Neuronal stem cell (in vitro differentiated cells): ENCODE results near the gene FBXL13.
"Not testable (repeated sequence)": the region's sequence is repeated elsewhere in the genome, so short reads cannot be mapped to it uniquely, and the experiment has no call there.

Source experiments
- DNase-seq: peaks from one replicate; pipeline ENCODE4 v3.0.0-alpha.2; 2013; ENCODE audit warnings: low spot score
- H2AFZ ChIP-seq: one replicate; pipeline ENCODE4 v1.6.1; 2013; ENCODE audit warnings: mild to moderate bottlenecking, low read length, inconsistent platforms
- H2AK5ac ChIP-seq: 2 replicates; pipeline ENCODE4 v1.6.1; 2013; ENCODE audit warnings: low read depth, mild to moderate bottlenecking, inconsistent platforms, low read length, moderate library complexity, mixed read lengths
- H2BK120ac ChIP-seq: 2 replicates; pipeline ENCODE4 v1.6.1; 2013; ENCODE audit warnings: low read depth, mild to moderate bottlenecking, inconsistent platforms, low read length, moderate library complexity, mixed read lengths
- H2BK12ac ChIP-seq: one replicate; pipeline ENCODE4 v1.6.1; 2013; ENCODE audit warnings: low read length, inconsistent platforms
- H2BK15ac ChIP-seq: 2 replicates; pipeline ENCODE4 v1.6.1; 2013; ENCODE audit warnings: mild to moderate bottlenecking, low read length, inconsistent platforms, mixed read lengths
- H2BK5ac ChIP-seq: one replicate; pipeline ENCODE4 v1.6.1; 2013; ENCODE audit warnings: inconsistent platforms, mild to moderate bottlenecking, low read length, moderate library complexity
- H3K14ac ChIP-seq: one replicate; pipeline ENCODE4 v1.6.1; 2013; ENCODE audit warnings: low read length, inconsistent platforms
- H3K18ac ChIP-seq: 2 replicates; pipeline ENCODE4 v1.6.1; 2013; ENCODE audit warnings: low read length, inconsistent platforms
- H3K23ac ChIP-seq: 2 replicates; pipeline ENCODE4 v1.6.1; 2013; ENCODE audit warnings: low read depth, mild to moderate bottlenecking, mixed read lengths, low read length, inconsistent platforms; ENCODE audit not compliant: poor library complexity
- H3K27ac ChIP-seq: replicated peaks from 3 replicates; pipeline ENCODE4 v1.5.1; 2013; ENCODE audit warnings: low read length, inconsistent platforms
- H3K27me3 ChIP-seq, 3 experiments: 2 replicates each; pipeline ENCODE4 v1.6.1; 2013; ENCODE audit warnings: low read length in 3 of 3, mild to moderate bottlenecking in 2 of 3, inconsistent platforms in 1 of 3, low read depth in 1 of 3, mixed read lengths in 1 of 3, moderate library complexity in 1 of 3; ENCODE audit not compliant: control insufficient read depth in 3 of 3, insufficient read depth in 3 of 3
- H3K36me3 ChIP-seq, 2 donors: replicated peaks in 1 of 2; 2 replicates each; pipeline ENCODE4 v1.6.1; 2013; ENCODE audit warnings: low read length in 2 of 2; ENCODE audit not compliant: control insufficient read depth in 2 of 2, insufficient read depth in 2 of 2
- H3K4ac ChIP-seq: 2 replicates; pipeline ENCODE4 v1.6.1; 2013; ENCODE audit warnings: inconsistent platforms, mild to moderate bottlenecking, low read length, moderate library complexity
- H3K4me1 ChIP-seq, 2 donors: 1 replicate in 1 of 2; 2 replicates in 1 of 2; pipeline ENCODE4 v1.6.1; 2013; ENCODE audit warnings: low read length in 2 of 2, low read depth in 1 of 2; ENCODE audit not compliant: control insufficient read depth in 2 of 2, insufficient read depth in 1 of 2
- H3K4me2 ChIP-seq: one replicate; pipeline ENCODE4 v1.6.1; 2013; ENCODE audit warnings: mild to moderate bottlenecking, low read length, inconsistent platforms; ENCODE audit not compliant: insufficient read depth, poor library complexity, severe bottlenecking
- H3K4me3 ChIP-seq, 2 donors: 2 replicates each; pipeline ENCODE4 v1.5.1; 2013; ENCODE audit warnings: low read length in 2 of 2, mild to moderate bottlenecking in 2 of 2, inconsistent platforms in 1 of 2, moderate library complexity in 1 of 2
- H3K79me1 ChIP-seq: one replicate; pipeline ENCODE4 v1.6.1; 2013; ENCODE audit warnings: low read depth, mild to moderate bottlenecking, inconsistent platforms, low read length, moderate library complexity
- H3K9ac ChIP-seq: one replicate; pipeline ENCODE4 v1.6.1; 2013; ENCODE audit warnings: mild to moderate bottlenecking, low read depth, low read length, inconsistent platforms; ENCODE audit not compliant: poor library complexity
- H3K9me3 ChIP-seq, 2 donors: replicated peaks in 1 of 2; 2 replicates each; pipeline versions ENCODE3 to v1.6.1; 2013; ENCODE audit warnings: low read length in 2 of 2, mild to moderate bottlenecking in 2 of 2, inconsistent platforms in 1 of 2, low read depth in 1 of 2, mixed read lengths in 1 of 2, moderate library complexity in 1 of 2; ENCODE audit not compliant: control insufficient read depth in 2 of 2, insufficient read depth in 1 of 2
- H4K8ac ChIP-seq: one replicate; pipeline ENCODE4 v1.6.1; 2013; ENCODE audit warnings: low read depth, mild to moderate bottlenecking, inconsistent platforms, low read length, moderate library complexity
- H4K91ac ChIP-seq: one replicate; pipeline ENCODE4 v1.6.1; 2013; ENCODE audit warnings: low read length, low read depth, mild to moderate bottlenecking, inconsistent platforms; ENCODE audit not compliant: poor library complexity
- WGBS, 2 donors: extraction: QIAGEN DNeasy Blood & Tissue Kit; methylation state at CpG; one replicate each; pipeline ENCODE4 v1.1.7; 2013; ENCODE audit warnings: missing lambda C conversion rate in 2 of 2, mixed read lengths in 1 of 2; ENCODE audit not compliant: insufficient read length in 2 of 2, insufficient replicate concordance in 1 of 2; ENCODE audit errors: extremely low coverage in 2 of 2; 5-methylcytosine and 5-hydroxymethylcytosine counted together

Gene FBXL13

GRCh38 chr7:103115771-103116170, 41.2 kb upstream of the FBXL13 start:
- H2AFZ ChIP-seq: no peak overlapping the region
- H3K9ac ChIP-seq: no peak overlapping the region
- H3K4me1 ChIP-seq: peaks cover 3 to 5% of the 10 kb centered on the region in 2 donors
- H3K79me1 ChIP-seq: no peaks in the 10 kb centered on the region
- no peak overlapping the region for H3K4me3 ChIP-seq
- no peak overlapping the region for H2BK15ac ChIP-seq
- no peak overlapping the region for H2AK5ac ChIP-seq
- no peak overlapping the region for H4K91ac ChIP-seq
- H2BK120ac ChIP-seq: no peak overlapping the region
- no peak overlapping the region for H3K27ac ChIP-seq
- no CpG with 5 or more reads among the region's 4 CpGs for WGBS, 2 donors
- H3K36me3 ChIP-seq: peaks cover 7 to 47% of the 10 kb centered on the region in 2 donors
- no peak overlapping the region for H3K14ac ChIP-seq
- no peak overlapping the region for H4K8ac ChIP-seq
- H2BK12ac ChIP-seq: no peak overlapping the region
- H3K4ac ChIP-seq: no peak overlapping the region
- H3K9me3 ChIP-seq: peaks cover 0 to 2% of the 10 kb centered on the region in 2 donors
- H2BK5ac ChIP-seq: no peak overlapping the region
- no peak overlapping the region for H3K18ac ChIP-seq
- no peak overlapping the region for H3K23ac ChIP-seq
- DNase-seq: no peak
- H3K4me2 ChIP-seq: no peak overlapping the region
- H3K27me3 ChIP-seq: no peaks in the 10 kb centered on the region

GRCh38 chr7:103114576-103115008, 40.0 kb upstream of the FBXL13 start:
- Histone ChIP-seq H3K4me2 (no peak overlapping the region), H2AFZ (no peak overlapping the region), H3K23ac (no peak overlapping the region), H2BK5ac (no peak overlapping the region), H3K79me1 (no peaks in the 10 kb centered on the region), H2AK5ac (no peak overlapping the region), H3K4me1 (peaks cover 1 to 3% of the 10 kb centered on the region in 2 donors), H3K18ac (no peak overlapping the region), H2BK120ac (no peak overlapping the region), H3K14ac (no peak overlapping the region), H4K8ac (no peak overlapping the region), H3K4me3 (no peak overlapping the region), H3K9me3 (no peaks in the 10 kb centered on the region), H2BK15ac (no peak overlapping the region), H3K27me3 (no peaks in the 10 kb centered on the region), H3K4ac (no peak overlapping the region), H2BK12ac (no peak overlapping the region), H3K27ac (no peak overlapping the region), H3K9ac (no peak overlapping the region), H3K36me3 (peaks cover 3 to 37% of the 10 kb centered on the region in 2 donors), H4K91ac (no peak overlapping the region)
- no peak for DNase-seq
- no CpG with 5 or more reads among the region's 1 CpG for WGBS, 2 donors

GRCh38 chr7:103113164-103113563, 38.6 kb upstream of the FBXL13 start:
- Histone ChIP-seq H2BK12ac (no peak overlapping the region), H3K27ac (peak overlapping the region; percentile 28), H2BK15ac (no peak overlapping the region), H3K4me3 (no peak overlapping the region), H3K27me3 (no peaks in the 10 kb centered on the region), H3K36me3 (peaks cover 2 to 22% of the 10 kb centered on the region in 2 donors), H4K8ac (no peak overlapping the region), H3K14ac (no peak overlapping the region), H2BK5ac (no peak overlapping the region), H2BK120ac (no peak overlapping the region), H3K9ac (no peak overlapping the region), H3K18ac (no peak overlapping the region), H3K23ac (no peak overlapping the region), H2AFZ (no peak overlapping the region), H4K91ac (no peak overlapping the region), H3K4ac (no peak overlapping the region), H3K9me3 (no peaks in the 10 kb centered on the region), H2AK5ac (no peak overlapping the region), H3K4me1 (peaks cover 0 to 3% of the 10 kb centered on the region in 2 donors), H3K79me1 (no peaks in the 10 kb centered on the region), H3K4me2 (no peak overlapping the region)
- no peak for DNase-seq
- WGBS, 2 donors: 100% methylated on average over 1 of the region's 2 CpGs; no CpG with 5 or more reads in 1 of the 2 donors

- not testable (repeated sequence) for H3K9ac ChIP-seq, H3K27ac ChIP-seq, H2BK12ac ChIP-seq, H3K14ac ChIP-seq, H3K4me2 ChIP-seq, H3K27me3 ChIP-seq, H3K4ac ChIP-seq, H3K18ac ChIP-seq, H3K4me1 ChIP-seq, H2AK5ac ChIP-seq, H4K91ac ChIP-seq, H3K79me1 ChIP-seq, H2BK120ac ChIP-seq, H2BK5ac ChIP-seq, DNase-seq, H3K23ac ChIP-seq, H2BK15ac ChIP-seq, H3K4me3 ChIP-seq, H4K8ac ChIP-seq, H3K9me3 ChIP-seq
- WGBS, 2 donors: no CpG with 5 or more reads among the region's 6 CpGs
- peak overlapping the region; percentile 73 for H2AFZ ChIP-seq
- H3K36me3 ChIP-seq: peaks cover 0 to 36% of the 10 kb centered on the region in 2 donors
These were observed 32.1 kb upstream of the FBXL13 start for GRCh38 chr7:103106703-103107070.
